Measurements from ENCODE around the gene LASP1NB. TPM values are rescaled to one million over a fixed set of nuclear protein-coding genes. Genes with fewer than 3 reads are reported as not detected.

Gene LASP1NB

DNA sequence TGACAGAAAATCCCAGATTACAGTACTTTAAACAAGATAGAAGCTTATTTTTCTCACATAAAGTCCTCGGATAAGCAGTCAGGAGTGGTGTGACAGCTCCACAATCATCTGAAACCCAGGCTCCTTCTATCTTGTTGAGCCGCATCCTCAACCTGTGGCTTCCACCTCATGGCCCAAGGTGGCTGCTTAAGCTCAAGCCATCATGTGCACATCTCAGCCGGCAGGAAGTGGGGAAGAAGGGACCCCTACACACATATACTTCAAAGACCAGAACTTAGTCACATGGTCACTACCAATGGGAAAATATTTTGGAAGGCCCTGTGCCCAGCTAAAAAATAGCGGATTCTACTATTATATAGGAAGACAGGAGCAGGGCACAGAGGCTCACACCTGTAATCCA is 52.8 kb downstream of the LASP1NB start:
- BruUV-seq (replicated peaks): no TSS peak
- Histone ChIP-seq H3K9me3 (replicated peaks; ENCODE audit: control insufficient read depth, insufficient read depth, low read length) (no peaks in the 10 kb centered on the region), H3K4me2 (ENCODE audit: insufficient read depth, low read length) (no peak overlapping the region), H3K79me2 (ENCODE audit: control insufficient read depth, insufficient read depth, low read length) (no peaks in the 10 kb centered on the region), H3K4me1 (ENCODE audit: control insufficient read depth, extremely low read depth, insufficient read depth, low read length) (no peaks in the 10 kb centered on the region), H3K36me3 (ENCODE audit: control insufficient read depth in 2 of 2, extremely low read depth in 1 of 2, insufficient read depth in 2 of 2, low read length in 2 of 2) (no peaks in the 10 kb centered on the region), H3K27ac (ENCODE audit: insufficient read depth, low read depth, low read length) (no peak overlapping the region), H3K9me1 (replicated peaks; ENCODE audit: control insufficient read depth, extremely low read depth, insufficient read depth, low read length) (no peaks in the 10 kb centered on the region), H3K9ac (replicated peaks; ENCODE audit: extremely low read depth, insufficient read depth, low read length) (no peak overlapping the region), H3K4me3 (replicated peaks in 1 of 3; ENCODE audit: insufficient read depth in 1 of 3, low read depth in 1 of 3, low read length in 3 of 3) (no peak overlapping the region), H2AFZ (ENCODE audit: low read depth, low read length) (no peak overlapping the region), H3K27me3 (ENCODE audit: control insufficient read depth in 2 of 2, insufficient read depth in 2 of 2, low read length in 2 of 2) (no peaks in the 10 kb centered on the region), H4K20me1 (replicated peaks; ENCODE audit: control insufficient read depth, extremely low read depth, insufficient read depth, low read length) (no peaks in the 10 kb centered on the region)
- FAIRE-seq: no peak
- CTCF ChIA-PET: interaction anchor here (1.4 to 2.1 kb wide), 3 partner anchors 83 to 254 kb away, joined by 3 to 9 read pairs (median 4); no protein-coding TSS in a partner anchor
- POLR2A ChIA-PET: no interaction called here
- DNase-seq (ENCODE audit: low read depth, low spot score): no peak
- TF ChIP-seq POLR2A (IDR thresholded peaks at IDR 0.05; ENCODE audit: low read depth, low read length) (no peak), JUN (IDR thresholded peaks at IDR 0.05; ENCODE audit: borderline replicate concordance, insufficient read depth, insufficient read length, low read depth) (no peak), FOS (IDR thresholded peaks at IDR 0.05; ENCODE audit: borderline replicate concordance, insufficient read depth, low read length) (no peak), EZH2 (IDR thresholded peaks at IDR 0.05; ENCODE audit: borderline replicate concordance, low read depth, low read length, severe bottlenecking) (no peak), GATA2 (IDR thresholded peaks at IDR 0.05; ENCODE audit: insufficient read depth, insufficient read length, low read depth, low read length) (no peak), POLR2AphosphoS5 (IDR thresholded peaks at IDR 0.05; ENCODE audit: insufficient read depth, low read depth, low read length) (no peak), MYC (IDR thresholded peaks at IDR 0.05; ENCODE audit: low read depth, low read length) (no peak)
- TF ChIP-seq, protein P1, sequence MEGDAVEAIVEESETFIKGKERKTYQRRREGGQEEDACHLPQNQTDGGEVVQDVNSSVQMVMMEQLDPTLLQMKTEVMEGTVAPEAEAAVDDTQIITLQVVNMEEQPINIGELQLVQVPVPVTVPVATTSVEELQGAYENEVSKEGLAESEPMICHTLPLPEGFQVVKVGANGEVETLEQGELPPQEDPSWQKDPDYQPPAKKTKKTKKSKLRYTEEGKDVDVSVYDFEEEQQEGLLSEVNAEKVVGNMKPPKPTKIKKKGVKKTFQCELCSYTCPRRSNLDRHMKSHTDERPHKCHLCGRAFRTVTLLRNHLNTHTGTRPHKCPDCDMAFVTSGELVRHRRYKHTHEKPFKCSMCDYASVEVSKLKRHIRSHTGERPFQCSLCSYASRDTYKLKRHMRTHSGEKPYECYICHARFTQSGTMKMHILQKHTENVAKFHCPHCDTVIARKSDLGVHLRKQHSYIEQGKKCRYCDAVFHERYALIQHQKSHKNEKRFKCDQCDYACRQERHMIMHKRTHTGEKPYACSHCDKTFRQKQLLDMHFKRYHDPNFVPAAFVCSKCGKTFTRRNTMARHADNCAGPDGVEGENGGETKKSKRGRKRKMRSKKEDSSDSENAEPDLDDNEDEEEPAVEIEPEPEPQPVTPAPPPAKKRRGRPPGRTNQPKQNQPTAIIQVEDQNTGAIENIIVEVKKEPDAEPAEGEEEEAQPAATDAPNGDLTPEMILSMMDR (IDR thresholded peaks at IDR 0.05; ENCODE audit: extremely low read depth in 1 of 2, insufficient read depth in 1 of 2, low read depth in 1 of 2, low read length in 2 of 2): no peak
- TF ChIP-seq, protein P2, sequence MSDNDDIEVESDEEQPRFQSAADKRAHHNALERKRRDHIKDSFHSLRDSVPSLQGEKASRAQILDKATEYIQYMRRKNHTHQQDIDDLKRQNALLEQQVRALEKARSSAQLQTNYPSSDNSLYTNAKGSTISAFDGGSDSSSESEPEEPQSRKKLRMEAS (IDR thresholded peaks at IDR 0.05; ENCODE audit: insufficient read depth, insufficient read length): no peak
- dilution Hi-C loops (cut with MboI; ENCODE audit: extremely low pct_ligation_motif_present, low sequenced_read_pairs) (no loop called here), intact Hi-C loops (cut with micrococcal nuclease) (no loop called here)

Small RNAs within 50 kb of the gene (microRNA-seq; reads per million reads assigned to microRNA genes)
- gene MIR6779 (ENCODE audit: borderline number of aligned reads, borderline replicate concordance): 1.2 reads per million

Small RNAs within 50 kb of the gene (small RNA-seq; reads per million reads assigned to genes)
- not detected for gene MIR6779 (ENCODE audit: insufficient read depth, insufficient read length, low read depth, low replicate concordance)

Other genes starting within 250 kb of the LASP1NB start
- gene MLLT6, start 220.3 kb upstream of the LASP1NB start, total RNA-seq: 85.4 and 86.6 TPM in 2 replicates
- gene MLLT6, start 220.3 kb upstream of the LASP1NB start, polyA plus RNA-seq: 32.1 and 35.7 TPM in 2 replicates
- gene CISD3, start 195.3 kb upstream of the LASP1NB start, total RNA-seq: 22.6 and 23.7 TPM in 2 replicates
- 8.7 and 11.1 TPM in 2 replicates for gene CISD3, start 195.3 kb upstream of the LASP1NB start, polyA plus RNA-seq
- 77.5 and 78.4 TPM in 2 replicates for gene PCGF2, start 177.3 kb upstream of the LASP1NB start, total RNA-seq
- 39.8 and 45.3 TPM in 2 replicates for gene PCGF2, start 177.3 kb upstream of the LASP1NB start, polyA plus RNA-seq
- 213 and 227 TPM in 2 replicates for gene PSMB3, start 172.9 kb upstream of the LASP1NB start, total RNA-seq
- gene PSMB3, start 172.9 kb upstream of the LASP1NB start, polyA plus RNA-seq: 685 and 705 TPM in 2 replicates
- gene PIP4K2B, start 126.1 kb upstream of the LASP1NB start, total RNA-seq: 48.1 and 48.8 TPM in 2 replicates
- gene PIP4K2B, start 126.1 kb upstream of the LASP1NB start, polyA plus RNA-seq: 22.4 and 23.1 TPM in 2 replicates
- 19.7 and 20.0 TPM in 2 replicates for gene CWC25, start 100.3 kb upstream of the LASP1NB start, total RNA-seq
- 12.4 and 13.8 TPM in 2 replicates for gene CWC25, start 100.3 kb upstream of the LASP1NB start, polyA plus RNA-seq
- gene RPL23, start 71.9 kb upstream of the LASP1NB start, total RNA-seq: 1,270 and 1,292 TPM in 2 replicates
- gene RPL23, start 71.9 kb upstream of the LASP1NB start, polyA plus RNA-seq: 1,232 and 1,847 TPM in 2 replicates
- gene LASP1, start 55.6 kb upstream of the LASP1NB start, total RNA-seq: 231 and 242 TPM in 2 replicates
- gene LASP1, start 55.6 kb upstream of the LASP1NB start, polyA plus RNA-seq: 214 and 247 TPM in 2 replicates
- gene FBXO47, start 41.8 kb downstream of the LASP1NB start, total RNA-seq: not detected in 2 replicates
- not detected in 2 replicates for gene FBXO47, start 41.8 kb downstream of the LASP1NB start, polyA plus RNA-seq
- not detected in 2 replicates for gene PLXDC1, start 226.0 kb downstream of the LASP1NB start, total RNA-seq
- 0.03 TPM in 1 of 2 replicates, not detected in the other for gene PLXDC1, start 226.0 kb downstream of the LASP1NB start, polyA plus RNA-seq
- not detected in 2 replicates for gene ARL5C, start 240.5 kb downstream of the LASP1NB start, total RNA-seq
- gene ARL5C, start 240.5 kb downstream of the LASP1NB start, polyA plus RNA-seq: not detected in 2 replicates

All from endothelial cell of umbilical vein (primary cell).